OCI-LY3 (cell line): Measurements from ENCODE around the gene MORC2.

Experiments used
- EZH2phosphoT487 ChIP-seq: fragments of 200-600 bp; shearing (Covaris generic); IDR thresholded peaks from 2 replicates; pipeline ENCODE4 v1.6.1; 2018; ENCODE audit warnings: antibody characterized with exemption, mixed run types, low read depth
- TF ChIP-seq, protein P1 (sequence below): fragments of 200-600, 300-600 bp; sonication (generic); IDR thresholded peaks from 2 replicates; pipeline ENCODE4 v1.5.1; 2014; ENCODE audit warnings: antibody characterized with exemption, low read length, low read depth

DNA sequence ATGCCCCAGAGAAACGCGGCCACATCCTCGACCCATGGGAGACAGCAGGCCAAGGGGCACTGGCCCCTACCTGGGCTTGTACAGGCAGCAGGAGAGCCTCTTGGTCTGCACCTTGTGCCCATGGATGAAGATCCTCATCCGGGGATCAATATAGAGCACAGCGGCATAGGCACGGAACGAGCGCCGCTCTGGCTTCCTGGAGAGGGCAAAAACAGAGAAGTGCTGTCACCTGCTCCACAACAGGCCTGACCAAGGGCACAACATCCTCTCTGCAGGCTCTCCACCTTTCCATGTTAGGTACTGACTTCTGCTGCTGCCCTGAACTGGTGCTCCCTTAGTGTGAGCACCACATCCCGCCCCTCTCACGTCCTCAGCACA is 27.2 kb downstream of the MORC2 start:
- TF ChIP-seq, protein P1, sequence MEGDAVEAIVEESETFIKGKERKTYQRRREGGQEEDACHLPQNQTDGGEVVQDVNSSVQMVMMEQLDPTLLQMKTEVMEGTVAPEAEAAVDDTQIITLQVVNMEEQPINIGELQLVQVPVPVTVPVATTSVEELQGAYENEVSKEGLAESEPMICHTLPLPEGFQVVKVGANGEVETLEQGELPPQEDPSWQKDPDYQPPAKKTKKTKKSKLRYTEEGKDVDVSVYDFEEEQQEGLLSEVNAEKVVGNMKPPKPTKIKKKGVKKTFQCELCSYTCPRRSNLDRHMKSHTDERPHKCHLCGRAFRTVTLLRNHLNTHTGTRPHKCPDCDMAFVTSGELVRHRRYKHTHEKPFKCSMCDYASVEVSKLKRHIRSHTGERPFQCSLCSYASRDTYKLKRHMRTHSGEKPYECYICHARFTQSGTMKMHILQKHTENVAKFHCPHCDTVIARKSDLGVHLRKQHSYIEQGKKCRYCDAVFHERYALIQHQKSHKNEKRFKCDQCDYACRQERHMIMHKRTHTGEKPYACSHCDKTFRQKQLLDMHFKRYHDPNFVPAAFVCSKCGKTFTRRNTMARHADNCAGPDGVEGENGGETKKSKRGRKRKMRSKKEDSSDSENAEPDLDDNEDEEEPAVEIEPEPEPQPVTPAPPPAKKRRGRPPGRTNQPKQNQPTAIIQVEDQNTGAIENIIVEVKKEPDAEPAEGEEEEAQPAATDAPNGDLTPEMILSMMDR, result no peak
- no peak for TF ChIP-seq EZH2phosphoT487
